Osteoblast (primary cell): ENCODE data around the gene SMR3B. TPM values are rescaled to one million over a fixed set of nuclear protein-coding genes. Genes with fewer than 3 reads are reported as not detected.

Experiments used
- DNase-seq: peaks from one replicate; pipeline ENCODE4 v3.0.0; 2011; ENCODE audit warnings: low spot score, mixed read lengths; ENCODE audit not compliant: insufficient read length; ENCODE audit errors: missing footprints
- H2AFZ ChIP-seq: 2 replicates; pipeline ENCODE4 v1.6.0; 2011; ENCODE audit warnings: mild to moderate bottlenecking, low read length
- H3K27ac ChIP-seq: 2 replicates; pipeline ENCODE4 v1.5.1; 2011; ENCODE audit warnings: mild to moderate bottlenecking, low read depth, low read length, moderate library complexity
- H3K27me3 ChIP-seq: 2 replicates; pipeline ENCODE4 v1.6.0; 2012; ENCODE audit warnings: mild to moderate bottlenecking, control low read depth, inconsistent platforms, low read length, moderate library complexity; ENCODE audit not compliant: insufficient read depth
- H3K36me3 ChIP-seq: 2 replicates; pipeline ENCODE4 v1.5.1; 2011; ENCODE audit warnings: mild to moderate bottlenecking, low read length, control low read depth, moderate library complexity; ENCODE audit not compliant: insufficient read depth
- H3K4me1 ChIP-seq: 2 replicates; pipeline ENCODE4 v1.5.1; 2011; ENCODE audit warnings: mild to moderate bottlenecking, low read length, control low read depth, moderate library complexity; ENCODE audit not compliant: insufficient read depth
- H3K4me2 ChIP-seq: 2 replicates; pipeline ENCODE4 v1.6.0; 2011; ENCODE audit warnings: mild to moderate bottlenecking, low read length; ENCODE audit not compliant: insufficient read depth
- H3K4me3 ChIP-seq: fragments of 200-600 bp; sonication (generic); 3 replicates; pipeline ENCODE4 v1.5.1; 2012; ENCODE audit warnings: mild to moderate bottlenecking, low read length, inconsistent platforms; ENCODE audit not compliant: insufficient read depth
- H3K79me2 ChIP-seq: 2 replicates; pipeline ENCODE4 v1.6.0; 2012; ENCODE audit warnings: mild to moderate bottlenecking, low read length, control low read depth, inconsistent platforms; ENCODE audit not compliant: insufficient read depth
- H3K9me3 ChIP-seq: 2 replicates; pipeline ENCODE4 v1.5.1; 2011; ENCODE audit warnings: low read depth, low read length, control low read depth
- H4K20me1 ChIP-seq: 2 replicates; pipeline ENCODE4 v1.6.0; 2012; ENCODE audit warnings: mild to moderate bottlenecking, low read length, control low read depth; ENCODE audit not compliant: insufficient read depth
- CTCF ChIP-seq: IDR thresholded peaks from 2 replicates; pipeline ENCODE4 v1.5.1; 2011; ENCODE audit warnings: mild to moderate bottlenecking, low read depth, low read length, moderate library complexity; ENCODE audit errors: extremely low read depth
- total RNA-seq: library from RNA; depleted of rRNA; stranded (reverse); fragments of >200 nt; gene quantifications from 2 replicates; pipeline ENCODE4 v1.2.3, GENCODE V29; 2012

Gene SMR3B
- total RNA-seq, 1 donor: not detected

- H3K4me2 ChIP-seq: no peak overlapping the region
- no peak for DNase-seq
- no peaks in the 10 kb centered on the region for H4K20me1 ChIP-seq
- H3K4me3 ChIP-seq: no peak overlapping the region
- no peak overlapping the region for H3K27ac ChIP-seq
- H3K36me3 ChIP-seq: no peaks in the 10 kb centered on the region
- H3K9me3 ChIP-seq: peaks cover 3% of the 10 kb centered on the region
- H3K79me2 ChIP-seq: no peaks in the 10 kb centered on the region
- H3K4me1 ChIP-seq: no peaks in the 10 kb centered on the region
- no peak overlapping the region for H2AFZ ChIP-seq
- no peaks in the 10 kb centered on the region for H3K27me3 ChIP-seq
- no peak for TF ChIP-seq CTCF
Measured at GRCh38 chr4:70402762-70403161, 19.8 kb downstream of the SMR3B start.

GRCh38 chr4:70405765-70406164 is 22.8 kb downstream of the SMR3B start:
- no peaks in the 10 kb centered on the region for H4K20me1 ChIP-seq
- TF ChIP-seq CTCF: no peak
- no peak overlapping the region for H3K4me3 ChIP-seq
- H3K4me2 ChIP-seq: no peak overlapping the region
- H3K36me3 ChIP-seq: no peaks in the 10 kb centered on the region
- H3K27ac ChIP-seq: no peak overlapping the region
- H3K4me1 ChIP-seq: no peaks in the 10 kb centered on the region
- peaks cover 4% of the 10 kb centered on the region for H3K9me3 ChIP-seq
- no peaks in the 10 kb centered on the region for H3K27me3 ChIP-seq
- H3K79me2 ChIP-seq: no peaks in the 10 kb centered on the region
- H2AFZ ChIP-seq: no peak overlapping the region
- DNase-seq: no peak

GRCh38 chr4:70425306-70425705 is 42.4 kb downstream of the SMR3B start:
- Histone ChIP-seq H3K36me3 (no peaks in the 10 kb centered on the region), H4K20me1 (no peaks in the 10 kb centered on the region), H3K79me2 (no peaks in the 10 kb centered on the region), H3K27me3 (no peaks in the 10 kb centered on the region), H3K27ac (no peak overlapping the region), H3K4me3 (no peak overlapping the region), H3K9me3 (no peaks in the 10 kb centered on the region), H3K4me2 (no peak overlapping the region), H2AFZ (no peak overlapping the region), H3K4me1 (no peaks in the 10 kb centered on the region)
- no peak for DNase-seq
- TF ChIP-seq CTCF: no peak

GRCh38 chr4:70426789-70427188 is 43.9 kb downstream of the SMR3B start:
- no peak overlapping the region for H3K4me3 ChIP-seq
- no peak for TF ChIP-seq CTCF
- H2AFZ ChIP-seq: no peak overlapping the region
- H3K9me3 ChIP-seq: no peaks in the 10 kb centered on the region
- DNase-seq: no peak
- H3K27ac ChIP-seq: no peak overlapping the region
- no peaks in the 10 kb centered on the region for H3K36me3 ChIP-seq
- no peaks in the 10 kb centered on the region for H3K27me3 ChIP-seq
- H3K4me2 ChIP-seq: no peak overlapping the region
- H4K20me1 ChIP-seq: no peaks in the 10 kb centered on the region
- no peaks in the 10 kb centered on the region for H3K4me1 ChIP-seq
- no peaks in the 10 kb centered on the region for H3K79me2 ChIP-seq
